Liver (tissue), 9 donors: Measurements from ENCODE around the gene ADGRF3. TPM values are rescaled to one million over a fixed set of nuclear protein-coding genes. Genes with fewer than 3 reads are reported as not detected.

ENCODE experiments used
- DNase-seq: peaks from one replicate; pipeline ENCODE4 v3.0.0-alpha.2; 2017; ENCODE audit warnings: low spot score
- H3K27ac ChIP-seq, 2 donors: one replicate each; pipeline ENCODE4 v1.7.0; 2013; ENCODE audit warnings: inconsistent platforms in 2 of 2, low read length in 2 of 2, control low read depth in 1 of 2, low read depth in 1 of 2, mild to moderate bottlenecking in 1 of 2
- H3K27me3 ChIP-seq, 4 donors: one replicate each; pipeline versions ENCODE4 v1.6.1 to v1.7.0; 2013; ENCODE audit warnings: low read length in 3 of 4, inconsistent platforms in 1 of 4, mild to moderate bottlenecking in 1 of 4, moderate library complexity in 1 of 4; ENCODE audit not compliant: control insufficient read depth in 4 of 4, insufficient read depth in 4 of 4
- H3K36me3 ChIP-seq, 4 donors: one replicate each; pipeline versions ENCODE4 v1.6.1 to v1.7.0; 2013; ENCODE audit warnings: low read length in 3 of 4, mild to moderate bottlenecking in 3 of 4, low read depth in 1 of 4, moderate library complexity in 1 of 4; ENCODE audit not compliant: control insufficient read depth in 4 of 4, insufficient read depth in 3 of 4
- H3K4me1 ChIP-seq, 4 donors: one replicate each; pipeline versions ENCODE4 v1.6.1 to v1.7.0; 2013; ENCODE audit warnings: low read length in 3 of 4, mild to moderate bottlenecking in 3 of 4, moderate library complexity in 1 of 4; ENCODE audit not compliant: control insufficient read depth in 4 of 4, insufficient read depth in 4 of 4
- H3K4me3 ChIP-seq, 3 donors: one replicate each; pipeline versions ENCODE4 v1.6.1 to v1.7.0; 2013; ENCODE audit warnings: low read length in 3 of 3, control low read depth in 1 of 3, low read depth in 1 of 3, mild to moderate bottlenecking in 1 of 3
- H3K9ac ChIP-seq, 2 donors: one replicate each; pipeline ENCODE4 v1.7.0; 2013; ENCODE audit warnings: low read length in 2 of 2, mild to moderate bottlenecking in 2 of 2, moderate library complexity in 2 of 2, control low read depth in 1 of 2, low read depth in 1 of 2
- H3K9me3 ChIP-seq, 4 donors: one replicate each; pipeline versions ENCODE4 v1.6.1 to v1.7.0; 2013; ENCODE audit warnings: low read length in 3 of 4; ENCODE audit not compliant: control insufficient read depth in 4 of 4
- ATF3 ChIP-seq: IDR thresholded peaks from 2 replicates; pipeline ENCODE4 v1.6.1; 2016; ENCODE audit warnings: antibody characterized with exemption
- CTCF ChIP-seq: fragments of 150-350 bp; IDR thresholded peaks from 2 replicates; pipeline ENCODE4 v1.5.1; 2017; ENCODE audit warnings: improper control_type of control experiment, low read depth, low read length; ENCODE audit not compliant: missing input control
- EGR1 ChIP-seq, 2 donors: IDR thresholded peaks; 2 replicates each; pipeline ENCODE4 v1.6.1; 2016 to 2018; ENCODE audit warnings: antibody characterized with exemption in 2 of 2, low read depth in 2 of 2
- FOXA2 ChIP-seq: IDR thresholded peaks from 2 replicates; pipeline ENCODE4 v1.6.1; 2016; ENCODE audit warnings: antibody characterized with exemption
- GABPA ChIP-seq, 2 donors: IDR thresholded peaks in 1 of 2; conservative IDR thresholded peaks in 1 of 2; 2 replicates each; pipeline ENCODE4 v1.6.1; 2016; ENCODE audit warnings: antibody characterized with exemption in 2 of 2, mild to moderate bottlenecking in 1 of 2, moderate library complexity in 1 of 2
- HNF4A ChIP-seq, 2 donors: conservative IDR thresholded peaks; 2 replicates each; pipeline ENCODE4 v1.6.1; 2016; ENCODE audit warnings: antibody characterized with exemption in 2 of 2, mild to moderate bottlenecking in 2 of 2
- JUND ChIP-seq, 2 donors: IDR thresholded peaks; 2 replicates each; pipeline ENCODE4 v1.6.1; 2016; ENCODE audit warnings: antibody characterized with exemption in 2 of 2
- MAX ChIP-seq: IDR thresholded peaks from 2 replicates; pipeline ENCODE4 v1.6.1; 2016; ENCODE audit warnings: antibody characterized with exemption
- NR2F2 ChIP-seq: IDR thresholded peaks from 2 replicates; pipeline ENCODE4 v1.6.1; 2016; ENCODE audit warnings: antibody characterized with exemption
- RAD21 ChIP-seq, 2 donors: IDR thresholded peaks; 2 replicates each; pipeline ENCODE4 v1.6.1; 2016; ENCODE audit warnings: antibody characterized with exemption in 2 of 2, mild to moderate bottlenecking in 2 of 2
- RXRA ChIP-seq, 2 donors: IDR thresholded peaks; 2 replicates each; pipeline ENCODE4 v1.6.1; 2017 to 2018; ENCODE audit warnings: antibody characterized with exemption in 2 of 2, mild to moderate bottlenecking in 1 of 2
- SP1 ChIP-seq: IDR thresholded peaks from 2 replicates; pipeline ENCODE4 v1.6.1; 2018; ENCODE audit warnings: antibody characterized with exemption, mild to moderate bottlenecking
- TAF1 ChIP-seq: conservative IDR thresholded peaks from 2 replicates; pipeline ENCODE4 v1.6.1; 2016; ENCODE audit warnings: antibody characterized with exemption, mild to moderate bottlenecking
- YY1 ChIP-seq: IDR thresholded peaks from 2 replicates; pipeline ENCODE4 v1.6.1; 2016; ENCODE audit warnings: antibody characterized with exemption, mild to moderate bottlenecking
- ZBTB33 ChIP-seq: IDR thresholded peaks from 2 replicates; pipeline ENCODE4 v1.6.1; 2016; ENCODE audit warnings: antibody characterized with exemption
- WGBS: extraction: QIAGEN DNeasy Blood & Tissue Kit; methylation state at CpG from one replicate; pipeline ENCODE4 v1.1.7; 2013; 5-methylcytosine and 5-hydroxymethylcytosine counted together
- polyA plus RNA-seq, 2 donors: library from polyadenylated mRNA; stranded (reverse) in 1 of 2; unstranded in 1 of 2; fragments of 200-250 nt in 1 of 2; fragments of >200 nt in 1 of 2; fragmentation: Nextera tagmentation in 1 of 2; extraction: Ambion mirVana in 1 of 2; gene quantifications; one replicate each; pipeline versions ENCODE4 v1.2.1 to v1.2.3, GENCODE V29; 2013 to 2015
- total RNA-seq, 2 donors: library from RNA; depleted of rRNA; stranded (reverse); fragments of >200 nt; gene quantifications; one replicate each; pipeline ENCODE4 v1.2.3, GENCODE V29; 2014
- donor health status: healthy.
- donor health status: healthy.
- donor health status: healthy.
- donor health status: healthy.
- donor health status: healthy.

Gene ADGRF3
- total and polyA plus RNA-seq, 4 donors: 0.07 to 0.25 (median 0.10) TPM

GRCh38 chr2:26297061-26297460 is 49.5 kb downstream of the ADGRF3 start:
- WGBS: 91% methylated on average over 3 of the region's 3 CpGs
- Histone ChIP-seq H3K27ac (no peak overlapping the region), H3K27me3 (no peaks in the 10 kb centered on the region), H3K4me3 (no peak overlapping the region), H3K9ac (no peak overlapping the region), H3K9me3 (no peaks in the 10 kb centered on the region), H3K36me3 (no peaks in the 10 kb centered on the region), H3K4me1 (peaks cover 0 to 10% (median 2%) of the 10 kb centered on the region in 4 donors)
- no peak for DNase-seq
- TF ChIP-seq ZBTB33 (no peak), CTCF (no peak), YY1 (no peak), SP1 (no peak), ATF3 (no peak), HNF4A (conservative IDR thresholded peaks at IDR 0.05) (no peak), NR2F2 (no peak), RXRA (IDR thresholded peaks at IDR 0.05) (no peak), FOXA2 (no peak), EGR1 (IDR thresholded peaks at IDR 0.05; ENCODE audit: low read depth in 2 of 2) (no peak), TAF1 (no peak), RAD21 (IDR thresholded peaks at IDR 0.05) (no peak)

GRCh38 chr2:26295511-26295910 is 51.1 kb downstream of the ADGRF3 start:
- Histone ChIP-seq H3K4me1 (peaks cover 0 to 10% (median 2%) of the 10 kb centered on the region in 4 donors), H3K27me3 (no peaks in the 10 kb centered on the region), H3K9me3 (no peaks in the 10 kb centered on the region), H3K36me3 (peaks cover 0 to 3% (median 0%) of the 10 kb centered on the region in 4 donors), H3K4me3 (no peak overlapping the region), H3K27ac (no peak overlapping the region), H3K9ac (no peak overlapping the region)
- TF ChIP-seq CTCF (no peak), HNF4A (conservative IDR thresholded peaks at IDR 0.05) (no peak), MAX (no peak), ATF3 (no peak), NR2F2 (no peak), GABPA (IDR thresholded peaks at IDR 0.05 in 1 of 2, conservative IDR thresholded peaks at IDR 0.05 in 1 of 2) (no peak), FOXA2 (no peak), JUND (IDR thresholded peaks at IDR 0.05) (no peak), RXRA (IDR thresholded peaks at IDR 0.05) (no peak)
- WGBS: 89% methylated on average over 1 of the region's 1 CpG
- DNase-seq: no peak
